GM21526 (cell line): ENCODE results near the gene NPFFR2.
"Not testable (repeated sequence)": the region's sequence is repeated elsewhere in the genome, so short reads cannot be mapped to it uniquely, and the experiment has no call there.

ENCODE experiments used
- ATAC-seq: cut with Tn5 transposase; IDR thresholded peaks from one replicate; pipeline ENCODE4 v1.9.1; 2021; ENCODE audit warnings: moderate library complexity; ENCODE audit not compliant: unreplicated experiment, low FRiP score

NPFFR2 gene

DNA sequence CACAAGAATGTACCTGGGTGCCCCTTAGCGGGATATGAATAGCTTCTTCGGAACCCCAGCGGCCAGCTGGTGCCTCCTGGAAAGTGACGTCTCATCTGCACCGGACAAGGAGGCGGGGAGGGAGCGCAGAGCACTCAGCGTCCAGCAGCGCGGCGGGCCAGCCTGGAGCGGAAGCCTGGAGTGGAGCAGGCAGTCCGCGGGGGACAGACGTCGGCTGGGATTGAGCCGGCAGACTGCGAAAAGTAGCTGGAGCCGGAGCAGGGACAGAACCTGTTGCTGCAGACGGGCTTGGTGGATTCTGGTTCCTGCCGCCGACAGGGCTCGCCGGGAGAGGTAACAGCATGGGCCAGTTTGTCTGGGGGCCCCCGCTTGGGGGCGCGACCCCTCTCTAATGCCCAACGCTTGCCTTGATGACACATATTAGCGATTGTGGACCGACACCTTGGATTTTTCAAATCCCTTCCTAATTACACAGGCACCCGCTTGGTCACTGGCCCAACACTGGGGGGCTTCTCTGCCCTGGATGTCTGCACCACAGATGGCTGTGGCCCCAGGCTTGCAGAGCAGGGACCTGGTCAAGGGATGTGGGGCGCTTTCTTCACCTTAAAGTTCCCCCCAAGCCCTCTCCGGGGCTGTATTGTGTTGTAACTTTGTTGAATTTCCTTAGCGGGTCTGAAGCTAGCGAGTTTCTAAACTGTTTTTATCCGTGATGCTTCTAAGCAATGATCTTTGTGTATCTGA, at the start of gene NPFFR2:
Gene NPFFR2 (plus strand): TSS at position 133 of the 741 bp plus-strand sequence. CDS start 96,592 bp downstream, outside the sequence.
- ATAC-seq = no peak

DNA sequence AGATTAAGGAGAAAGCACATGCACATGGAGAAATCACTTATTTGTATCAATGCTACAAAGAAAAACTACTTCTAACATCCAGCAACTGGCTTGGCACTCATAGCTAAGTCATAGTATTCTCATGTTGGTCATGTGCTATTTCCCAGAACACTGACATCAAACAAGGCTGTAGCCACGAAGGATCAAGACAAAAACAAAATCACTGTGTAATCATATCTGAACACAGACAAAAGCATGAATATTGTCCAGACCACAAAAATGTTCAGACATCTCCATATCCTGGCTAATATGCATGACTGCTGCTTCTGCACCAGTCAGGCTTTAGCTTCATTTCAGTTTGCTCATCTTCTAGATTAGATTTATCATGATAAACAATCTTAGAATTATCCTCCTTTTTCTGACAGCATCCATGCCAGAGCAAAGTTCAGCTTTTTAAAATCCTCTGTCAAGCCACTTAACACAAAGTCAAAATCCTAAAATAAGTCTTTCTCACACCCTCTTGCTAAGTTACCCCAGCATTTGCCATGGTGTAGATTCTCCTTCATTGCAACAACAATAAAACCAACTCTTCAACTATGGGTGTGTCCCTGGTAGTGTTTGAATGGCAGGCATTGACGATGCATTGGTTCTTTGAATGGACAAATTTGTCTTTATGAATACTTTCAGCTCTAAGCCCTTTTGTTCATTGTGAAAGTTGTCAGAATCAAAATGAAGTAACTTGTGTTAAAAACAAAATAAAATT, 39.1 kb upstream of the NPFFR2 start:
- ATAC-seq = no peak

DNA sequence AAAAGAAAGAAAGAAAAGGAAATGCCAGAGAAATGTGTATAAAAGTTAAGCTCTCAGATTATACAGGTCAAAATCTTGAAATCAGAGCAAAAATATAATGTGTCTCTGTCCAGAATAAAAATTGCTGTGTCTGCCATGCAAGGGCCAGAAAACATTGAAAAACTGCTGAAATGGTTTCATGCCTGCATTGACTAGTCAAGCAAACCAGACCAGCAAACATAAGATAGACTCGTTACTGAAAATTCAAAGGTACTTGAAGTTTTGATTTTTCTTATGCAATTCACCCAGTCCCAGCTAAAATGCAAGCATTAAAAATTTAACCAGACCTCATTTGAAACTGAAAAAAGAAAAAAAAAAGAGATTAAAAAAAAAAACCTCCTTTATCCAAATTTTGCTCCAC, 37.2 kb upstream of the NPFFR2 start:
- no peak for ATAC-seq

DNA sequence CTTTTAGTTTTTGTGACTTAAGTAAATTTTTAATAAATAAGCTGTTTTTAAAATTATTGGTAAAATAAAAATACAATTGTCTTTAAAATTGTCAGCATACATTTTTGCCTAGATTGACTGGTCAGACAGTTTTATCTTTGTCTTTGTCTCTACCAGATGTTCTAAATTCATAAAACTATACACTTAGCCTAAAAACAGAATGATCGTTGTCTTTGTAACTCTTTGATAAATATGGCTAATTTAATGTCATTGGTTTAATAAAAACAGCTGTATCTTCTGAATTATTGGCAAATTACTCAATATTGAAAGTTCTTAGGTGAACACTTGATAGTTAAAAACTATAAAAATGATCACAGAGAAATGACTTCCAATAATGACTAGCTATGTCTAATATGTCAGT, 36.5 kb upstream of the NPFFR2 start:
- ATAC-seq = no peak

DNA sequence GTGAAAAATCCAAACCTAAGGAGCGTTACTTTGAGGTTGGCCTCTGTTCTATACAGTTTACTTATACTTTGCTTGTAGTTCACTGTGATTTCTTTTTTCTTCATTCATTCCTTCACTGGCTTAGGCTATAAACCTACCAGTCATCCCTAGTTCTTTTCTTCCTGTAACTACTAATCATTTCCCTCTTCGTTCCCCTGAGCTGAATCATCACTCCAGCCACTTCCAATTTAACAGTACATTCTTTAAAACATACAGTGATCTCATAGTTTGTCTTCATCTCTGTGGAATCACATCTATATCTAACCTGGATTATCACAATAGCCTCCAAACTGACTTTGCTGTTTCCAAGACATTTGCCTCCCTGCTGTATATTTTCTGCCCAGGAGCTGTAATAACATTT, 25.2 kb upstream of the NPFFR2 start:
- ATAC-seq = no peak

DNA sequence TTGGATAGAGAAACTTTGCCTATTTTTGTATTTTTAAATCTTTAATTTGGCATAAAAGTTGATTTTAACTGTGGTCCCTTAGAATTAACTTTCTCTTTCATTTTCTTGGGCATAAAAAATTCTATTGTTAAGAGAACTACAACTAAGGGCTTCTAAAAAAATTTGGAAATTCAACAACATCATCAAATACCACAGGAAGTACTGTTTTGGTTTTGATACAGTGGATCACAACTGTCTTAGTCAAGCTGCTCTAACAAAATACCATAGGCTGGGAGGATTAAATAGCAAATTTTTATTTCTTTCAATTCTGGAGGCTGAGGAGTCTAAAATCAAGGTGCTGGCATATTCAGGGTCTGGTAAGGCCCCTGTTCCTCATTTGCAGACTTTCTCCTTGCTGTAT, 19.9 kb upstream of the NPFFR2 start:
- no peak for ATAC-seq

DNA sequence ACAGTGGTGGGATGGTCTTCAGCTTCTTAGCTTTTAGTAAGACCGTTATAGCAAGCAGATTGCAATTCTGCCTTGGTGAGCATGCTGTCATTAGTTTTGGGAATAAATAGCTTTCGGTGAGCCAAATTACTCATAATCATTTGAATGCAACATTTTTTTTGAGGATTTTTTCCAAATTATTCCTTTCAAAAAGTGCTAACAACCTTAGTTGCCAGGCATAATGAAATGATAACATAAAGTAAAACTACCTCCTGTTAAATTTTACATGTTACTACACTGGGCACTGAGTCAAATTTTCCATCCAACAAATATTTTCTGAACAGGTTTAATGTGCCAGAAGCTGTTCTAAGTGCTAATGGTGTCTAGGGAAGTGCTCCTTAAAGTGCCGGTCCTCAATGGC, 15.8 kb upstream of the NPFFR2 start:
- ATAC-seq = no peak

DNA sequence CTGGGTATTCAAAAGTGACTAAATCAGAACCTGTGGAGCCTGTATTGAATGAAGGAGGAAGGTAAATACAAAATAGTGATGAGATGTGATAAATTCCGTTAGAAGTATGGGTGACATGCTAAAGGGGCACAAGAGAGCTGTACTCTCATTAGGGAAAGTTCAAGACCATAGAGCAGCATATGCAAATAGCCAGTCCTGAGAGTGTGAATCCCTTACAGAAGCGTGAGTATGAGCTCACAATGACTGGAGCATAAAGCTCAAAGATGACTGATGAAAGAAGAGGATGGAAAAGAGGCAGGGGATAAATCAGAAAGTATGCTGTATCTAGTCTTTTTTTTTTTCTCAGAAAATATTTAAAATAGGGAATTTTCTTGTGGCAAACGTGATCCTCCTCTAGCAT, 12.1 kb upstream of the NPFFR2 start:
- no peak for ATAC-seq

DNA sequence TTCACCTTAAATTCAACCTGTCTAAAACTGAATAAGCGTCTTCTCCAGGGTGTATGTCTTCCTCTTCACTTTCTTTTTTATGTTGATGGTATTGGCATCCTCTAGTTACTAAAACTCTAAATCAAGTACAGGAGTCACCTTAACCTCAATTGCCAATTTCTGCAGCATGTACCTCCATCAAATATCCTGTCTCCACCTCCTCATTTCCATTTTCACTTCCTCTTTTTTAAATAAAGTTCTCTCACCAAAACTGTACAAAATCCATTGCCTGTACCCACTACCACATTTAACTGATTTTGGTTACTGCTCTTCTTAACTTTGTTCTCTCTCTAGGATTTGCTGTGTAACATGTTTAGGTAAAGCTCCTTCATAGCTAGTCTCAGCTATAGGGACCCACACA, 9.2 kb upstream of the NPFFR2 start:
- peak; percentile 59 for ATAC-seq

DNA sequence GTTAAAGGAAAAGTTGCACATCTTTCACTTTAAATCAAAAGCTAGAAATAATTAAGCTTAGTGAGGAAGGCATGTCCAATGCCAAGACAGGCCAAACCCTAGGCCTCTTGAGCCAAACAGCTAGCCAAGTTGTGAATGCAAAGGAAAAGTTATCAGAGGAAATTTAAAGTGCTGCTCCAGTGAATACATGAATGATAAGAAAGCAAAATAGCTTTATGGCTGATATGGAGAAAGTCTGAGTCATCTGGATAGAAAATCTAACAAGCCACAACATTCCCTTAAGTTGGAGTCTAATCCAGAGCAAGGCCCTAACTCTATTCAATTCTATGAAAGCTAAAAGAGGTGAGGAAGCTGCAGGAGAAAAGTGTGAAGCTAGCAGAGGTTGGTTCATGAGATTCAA, 23.8 kb downstream of the NPFFR2 start:
- ATAC-seq = no peak

DNA sequence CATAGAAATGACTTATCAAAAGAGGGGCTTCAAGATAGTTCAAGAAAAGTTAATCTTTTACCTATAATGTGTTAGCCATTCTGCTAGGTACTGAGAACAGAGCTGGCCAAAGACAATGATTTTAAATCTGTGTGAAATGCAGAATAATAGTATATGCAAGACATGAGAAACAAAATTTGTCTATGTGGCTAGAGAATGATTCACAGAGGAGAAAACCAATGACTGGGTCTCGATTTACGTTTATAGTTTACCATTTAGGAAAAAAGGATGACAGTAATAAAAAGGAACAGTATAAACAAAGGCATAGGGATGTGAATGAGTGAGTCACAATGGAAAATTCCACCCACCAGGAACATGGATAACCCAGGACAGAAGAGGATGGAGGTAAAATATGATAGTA, 31.9 kb downstream of the NPFFR2 start:
- ATAC-seq = no peak

DNA sequence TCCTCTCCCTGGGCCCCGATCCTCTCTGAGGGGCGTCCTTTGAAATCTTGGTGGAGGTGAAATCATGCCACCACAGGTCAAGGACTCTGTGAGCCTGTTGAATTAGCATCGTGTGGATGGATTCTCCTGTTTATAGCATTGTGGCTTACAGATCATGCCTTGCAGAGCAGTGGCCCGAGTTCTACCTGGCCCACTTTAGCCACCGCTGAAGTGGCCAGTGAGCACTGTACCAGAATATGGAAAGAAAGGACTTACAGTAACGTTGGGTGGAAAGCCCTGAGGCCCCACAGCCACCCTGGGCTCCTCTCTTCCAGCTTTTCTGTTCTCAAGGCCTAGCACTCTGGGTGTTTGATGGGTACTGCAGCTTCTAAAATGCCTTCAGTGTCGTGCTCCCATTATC, 35.3 kb downstream of the NPFFR2 start:
- no peak for ATAC-seq

DNA sequence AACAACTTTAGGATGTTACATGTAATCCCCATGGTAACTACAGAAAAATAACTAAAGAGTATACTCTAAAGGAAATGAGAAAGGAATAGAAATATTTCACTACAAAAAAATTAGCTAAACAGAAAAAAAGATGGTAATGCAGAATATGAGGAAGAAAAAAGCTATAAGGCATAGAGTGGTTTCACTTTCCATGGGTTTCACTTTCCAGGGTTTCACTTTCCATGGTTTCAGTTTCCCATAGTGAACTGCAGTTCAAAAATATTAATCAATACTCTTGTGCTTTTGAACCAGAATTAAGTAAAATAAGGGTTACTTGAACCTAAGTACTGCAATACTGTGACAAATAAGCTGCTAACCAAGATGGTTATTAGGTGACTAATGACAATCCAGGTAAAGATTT, 42.0 kb downstream of the NPFFR2 start:
- no peak for ATAC-seq

DNA sequence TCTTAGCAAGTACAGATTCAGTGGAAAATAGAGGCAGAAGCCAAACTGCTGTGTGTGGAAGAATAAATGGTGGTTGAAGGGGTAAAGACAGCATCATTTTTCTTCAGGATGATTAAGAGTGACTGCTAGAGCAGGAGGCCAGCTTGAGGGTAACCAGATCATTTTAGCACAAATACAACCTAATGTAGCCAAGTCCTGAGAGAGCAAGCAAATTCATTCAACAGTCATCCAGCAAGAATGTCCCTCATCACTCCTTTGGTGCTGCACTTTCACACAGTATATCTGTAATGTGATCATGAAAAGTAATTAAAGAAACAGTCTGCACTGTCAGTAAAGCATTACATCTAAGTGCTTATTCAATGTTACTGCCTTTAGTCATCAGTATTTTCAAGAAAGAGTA, 44.8 kb downstream of the NPFFR2 start:
- no peak for ATAC-seq

DNA sequence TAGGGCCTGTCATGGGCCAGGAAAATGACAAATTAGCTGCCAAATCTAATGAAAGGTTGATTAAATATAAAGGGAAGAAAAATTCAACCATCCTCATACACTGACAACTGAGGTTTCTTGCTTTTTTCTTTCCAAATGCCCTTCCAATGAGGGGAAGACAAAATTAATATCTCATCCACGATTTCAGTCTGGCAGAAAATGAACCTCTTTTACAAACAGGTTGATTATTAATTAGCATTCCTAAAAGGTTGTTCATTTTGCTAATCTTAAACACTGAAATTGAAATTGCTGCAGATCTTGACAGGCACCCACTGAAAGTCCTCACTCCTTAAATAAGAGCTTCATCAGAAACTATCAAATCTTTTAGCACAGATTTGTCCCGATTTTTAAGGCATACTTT, 45.5 kb downstream of the NPFFR2 start:
- no peak for ATAC-seq

DNA sequence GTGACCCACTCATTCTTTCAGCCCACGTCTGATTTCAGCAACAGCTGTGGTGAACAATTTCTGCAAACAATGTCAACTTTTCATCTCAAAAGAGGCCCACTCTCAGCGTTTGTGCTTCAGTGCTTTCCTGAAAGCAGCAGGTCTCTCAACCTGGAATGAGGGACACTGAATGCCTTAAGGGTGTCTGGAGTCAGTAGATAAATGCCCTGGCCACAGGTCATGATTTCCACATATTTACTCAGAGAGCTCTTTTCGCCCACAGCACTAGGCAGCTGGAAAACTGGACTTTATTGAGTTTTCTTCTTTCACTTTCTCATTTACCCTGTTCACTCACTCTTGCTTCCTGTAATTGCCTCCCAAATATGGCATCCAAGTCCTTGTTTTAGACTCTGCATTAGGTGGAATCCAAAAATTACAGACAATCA, 52.8 kb downstream of the NPFFR2 start:
- peak; percentile 81 for ATAC-seq

DNA sequence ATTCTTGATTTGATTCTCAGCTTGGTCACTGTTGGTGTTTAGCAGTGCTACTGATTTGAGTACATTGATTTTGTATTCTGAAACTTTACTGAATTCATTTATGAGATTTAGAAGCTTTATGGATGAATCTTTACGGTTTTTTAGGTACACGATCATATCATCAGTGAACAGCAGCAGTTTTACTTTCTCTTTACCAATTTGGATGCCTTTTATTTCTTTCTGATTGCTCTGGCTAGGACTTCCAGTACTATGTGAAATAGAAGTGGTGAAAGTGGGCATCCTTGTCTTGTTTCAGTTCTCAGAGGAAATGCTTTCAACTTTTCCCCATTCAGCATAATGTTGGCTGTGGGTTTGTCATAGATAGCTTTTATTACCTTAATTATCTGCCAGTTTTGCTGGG, 58.8 kb downstream of the NPFFR2 start:
- not testable (repeated sequence) for ATAC-seq

DNA sequence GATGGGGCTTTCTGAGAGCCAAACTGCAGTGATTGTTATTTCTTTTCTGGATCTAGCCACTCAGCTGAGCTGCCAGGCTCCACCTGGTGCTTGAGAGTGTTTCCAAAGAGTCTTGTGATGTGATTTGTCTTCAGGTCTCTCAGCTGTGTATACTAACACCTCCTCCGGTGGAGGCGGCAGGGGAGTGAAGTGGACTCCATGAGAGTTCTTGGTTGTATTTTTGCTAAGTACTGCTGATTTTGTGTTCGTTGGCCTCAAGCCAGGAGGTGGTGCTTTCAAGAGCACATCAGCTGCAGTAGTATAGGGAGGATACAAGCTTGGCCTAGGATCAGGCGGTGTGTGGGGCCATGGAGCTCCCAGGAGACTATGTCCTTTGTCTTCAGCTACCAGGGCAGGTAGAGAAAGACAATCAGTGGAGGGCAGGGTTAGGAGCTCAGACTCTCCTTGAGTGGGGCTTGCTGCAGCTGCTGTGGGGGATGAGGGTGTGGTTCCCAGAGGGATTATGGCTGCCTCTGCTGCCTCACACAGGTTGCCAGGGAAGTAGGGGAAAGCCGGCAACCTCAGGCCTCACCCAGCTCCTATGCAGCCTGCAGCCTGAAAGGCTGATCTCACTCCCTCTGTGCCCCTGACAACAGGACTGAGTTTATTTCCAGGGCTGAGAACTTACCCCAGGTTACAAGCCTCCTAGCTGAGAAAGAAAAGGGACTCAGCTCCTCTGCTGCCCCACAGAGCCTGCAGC, 62.4 kb downstream of the NPFFR2 start:
- ATAC-seq = no peak

DNA sequence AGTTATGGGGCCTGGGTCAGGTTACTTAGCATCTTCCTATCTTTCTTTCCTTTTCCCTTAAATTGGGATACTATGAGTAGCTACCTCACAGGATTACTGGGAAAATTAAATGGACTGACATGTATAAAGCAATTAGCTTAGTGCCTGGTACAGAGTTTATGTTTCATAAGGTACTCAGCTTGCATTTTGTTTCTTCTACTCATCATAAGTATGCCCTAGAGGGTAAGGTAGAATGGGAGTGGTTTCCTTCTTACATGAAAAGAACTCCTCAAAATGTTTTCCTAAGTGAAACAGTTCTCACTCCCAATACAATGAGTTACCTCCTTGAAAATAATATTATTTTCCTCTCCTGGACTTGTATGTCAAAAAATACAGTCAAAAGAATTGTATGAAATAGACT, 75.7 kb downstream of the NPFFR2 start:
- no peak for ATAC-seq

DNA sequence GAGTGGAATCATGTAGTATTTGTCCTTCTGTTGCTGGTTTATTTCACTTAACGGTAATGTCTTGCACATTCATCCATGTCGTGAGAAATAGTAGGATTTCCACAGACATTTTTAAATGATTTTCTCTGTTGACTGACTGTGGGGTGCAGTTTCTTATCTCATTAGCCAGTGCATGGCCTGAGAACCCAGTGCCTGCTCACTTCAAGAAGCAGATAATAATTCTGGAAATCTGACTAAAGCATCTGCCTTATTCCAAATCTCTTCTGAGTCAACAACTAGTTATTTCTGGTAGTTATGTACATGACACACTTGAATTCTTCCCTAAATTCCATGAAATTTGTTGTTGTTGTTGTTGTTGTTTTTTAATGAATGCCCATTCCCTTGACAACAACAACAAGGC, 77.6 kb downstream of the NPFFR2 start:
- ATAC-seq = no peak

DNA sequence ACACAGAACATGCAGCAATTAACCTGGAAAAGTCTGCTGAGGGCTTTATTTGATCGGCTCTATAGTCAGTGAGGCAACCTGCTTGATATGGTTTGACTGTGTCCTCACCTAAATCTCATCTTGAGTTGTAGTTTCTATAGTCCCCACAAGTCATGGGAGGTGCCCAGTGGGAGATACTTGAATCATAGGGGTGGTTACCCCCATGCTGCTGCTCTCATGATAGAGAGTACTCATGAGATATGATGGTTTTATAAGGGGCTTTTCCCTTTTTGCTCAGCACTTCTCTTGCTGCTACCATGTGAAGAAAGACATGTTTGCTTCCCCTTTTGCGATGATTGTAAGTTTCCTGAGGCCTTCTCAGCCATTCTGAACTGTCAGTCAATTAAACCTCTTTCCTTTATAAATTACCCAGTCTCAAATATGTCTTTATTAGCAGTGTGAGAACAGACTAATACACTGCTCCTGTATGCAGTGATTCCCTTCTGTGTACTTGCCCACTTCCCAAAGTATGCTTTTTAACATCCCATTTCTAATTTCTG, 78.2 kb downstream of the NPFFR2 start:
- no peak for ATAC-seq
